ENCODE measurements around the gene DDO.

DNA sequence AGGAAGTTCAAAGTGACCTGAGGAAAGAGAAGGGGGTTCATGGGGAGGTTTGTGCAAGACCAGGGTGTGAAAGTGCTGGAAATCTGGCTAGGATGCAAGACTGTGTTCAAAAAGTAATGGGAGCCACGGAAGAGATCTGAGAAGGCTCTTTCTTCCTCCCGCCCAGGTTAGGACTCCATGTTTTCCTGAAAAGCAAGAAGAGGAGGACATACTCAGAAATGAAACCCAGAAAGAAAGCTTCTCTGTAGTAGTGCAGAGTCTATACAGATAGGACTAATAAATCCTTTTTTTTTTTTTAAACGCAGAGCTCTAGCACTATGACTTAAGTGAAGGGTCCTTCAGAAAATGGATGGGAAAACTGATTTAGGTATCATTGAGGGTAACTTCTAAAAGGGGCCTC, 3.2 kb upstream of the DDO start:
- TF ChIP-seq CTCF (IDR thresholded peaks at IDR 0.05) (no peak), POLR2A (IDR thresholded peaks at IDR 0.05) (no peak)
